Endothelial cell of hepatic sinusoid (primary cell): Measurements from ENCODE around the gene CEP250.

Source experiments
- in situ Hi-C: cut with HindIII; loops from 2 replicates; pipeline ENCODE4 v1.10.0; 2017; ENCODE audit warnings: low sequenced_read_pairs

The CEP250 gene

GRCh38 chr20:35559042-35559693 is 103.8 kb downstream of the CEP250 start:
- in situ Hi-C loops, result no loop called here

GRCh38 chr20:35560105-35560511 is 104.7 kb downstream of the CEP250 start:
- in situ Hi-C loops, result no loop called here

DNA sequence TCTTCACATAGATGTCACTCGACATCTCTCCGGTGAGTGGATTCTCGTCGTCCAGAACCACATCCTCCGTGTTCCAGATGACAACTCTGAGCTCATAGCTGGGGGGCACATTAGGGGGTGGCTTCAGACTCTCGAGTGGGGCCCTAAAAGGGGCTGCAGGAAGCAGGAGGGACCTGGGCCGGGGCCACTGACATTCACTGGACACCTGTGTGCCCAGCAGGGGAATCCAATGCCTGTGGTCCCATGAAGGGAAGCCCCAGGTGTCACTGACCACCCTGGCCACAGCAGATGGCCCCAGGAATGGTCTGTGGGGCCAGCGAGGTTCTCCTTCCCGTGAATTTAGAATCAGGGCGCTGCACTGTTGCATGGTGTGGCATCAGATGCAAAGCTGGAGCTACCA is 105.1 kb downstream of the CEP250 start:
- in situ Hi-C loops, result no loop called here

GRCh38 chr20:35561268-35561667 is 105.9 kb downstream of the CEP250 start:
- in situ Hi-C loops, result no loop called here

DNA sequence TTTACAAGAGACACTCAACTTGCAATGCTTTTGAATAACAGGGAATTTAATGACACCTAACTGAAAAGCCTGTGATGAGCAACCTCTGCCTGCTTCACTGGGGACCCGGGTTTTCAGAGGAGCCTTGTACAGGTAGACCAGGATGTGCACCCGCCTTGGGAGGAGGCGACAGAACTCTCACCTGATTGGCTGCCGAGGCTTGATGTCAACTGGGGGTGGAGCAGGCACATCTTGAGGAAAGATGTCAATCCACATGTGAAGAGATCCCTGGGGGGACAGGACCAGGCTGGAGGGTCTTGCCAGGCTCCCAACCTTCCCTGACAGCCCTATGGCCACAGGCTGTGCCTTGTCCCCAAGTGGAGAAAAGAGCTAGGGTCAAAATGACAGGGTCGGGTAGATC is 106.3 kb downstream of the CEP250 start:
- in situ Hi-C loops, result no loop called here

DNA sequence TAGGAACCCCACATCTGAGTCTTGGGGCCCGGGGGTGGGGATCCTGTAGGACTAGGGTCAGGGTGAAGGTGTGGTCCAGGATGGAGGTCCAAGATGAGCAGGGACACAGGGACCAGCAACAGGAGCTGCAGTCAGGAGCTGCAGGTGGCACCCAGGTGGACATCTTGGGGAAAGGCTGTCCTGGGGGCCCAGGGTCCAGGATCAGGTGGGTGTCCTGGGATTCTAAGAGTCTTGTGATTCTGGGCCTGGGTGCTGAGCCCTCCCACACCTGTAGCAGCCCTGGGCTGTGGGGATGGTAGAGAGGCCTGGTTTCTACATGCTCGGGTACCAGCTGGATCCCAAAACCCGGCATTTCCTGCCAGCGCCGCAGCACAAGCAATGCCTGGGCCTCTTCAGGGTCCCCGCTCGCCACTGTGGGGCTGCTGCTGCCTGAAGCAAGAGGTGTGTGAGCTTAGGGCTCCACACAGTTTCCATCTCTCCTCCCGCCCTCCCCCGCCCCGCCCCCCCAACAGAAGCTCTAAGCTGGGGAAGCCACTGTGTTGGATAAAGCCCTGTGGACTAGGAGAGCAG is 107.2 kb downstream of the CEP250 start:
- in situ Hi-C loops, result no loop called here

DNA sequence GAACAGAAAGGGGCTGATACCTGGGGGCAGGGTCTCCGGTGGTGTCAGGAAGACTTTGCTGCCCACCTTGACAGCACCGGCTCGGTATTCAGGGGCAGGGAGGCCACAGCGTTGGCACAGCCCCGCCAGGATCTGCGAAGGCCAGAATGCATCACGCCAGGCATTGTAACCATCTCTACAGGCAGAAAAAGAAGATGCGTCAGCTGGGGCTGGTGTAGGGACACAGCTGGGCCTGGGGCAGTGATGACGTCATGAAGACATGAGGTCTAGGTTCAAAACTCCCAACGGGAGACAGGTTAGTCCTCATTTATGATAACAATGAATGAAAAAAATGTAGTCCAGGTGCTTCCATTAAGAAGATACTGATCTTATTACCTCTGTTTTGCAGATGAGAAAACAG is 108.4 kb downstream of the CEP250 start:
- in situ Hi-C loops, result no loop called here

DNA sequence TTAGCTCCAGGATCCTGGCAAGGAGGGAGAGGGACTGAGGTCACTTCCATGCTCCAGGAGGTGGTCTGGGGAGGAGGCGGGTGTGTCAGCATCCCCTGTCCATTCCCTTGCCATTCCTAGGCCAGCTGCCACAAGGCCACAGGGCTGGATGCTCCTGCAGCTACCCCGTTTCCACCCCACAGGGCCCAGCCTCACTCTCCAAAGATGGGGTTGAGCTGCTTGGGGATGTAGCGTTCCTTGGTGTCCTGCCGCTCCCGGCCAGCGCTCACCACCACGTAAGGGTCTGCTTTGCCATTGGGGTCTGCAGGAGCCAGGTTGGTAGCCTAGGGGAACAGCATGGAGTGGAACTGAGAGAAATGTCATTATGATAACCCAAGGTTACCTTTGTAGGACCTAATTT is 109.5 kb downstream of the CEP250 start:
- in situ Hi-C loops, result no loop called here

DNA sequence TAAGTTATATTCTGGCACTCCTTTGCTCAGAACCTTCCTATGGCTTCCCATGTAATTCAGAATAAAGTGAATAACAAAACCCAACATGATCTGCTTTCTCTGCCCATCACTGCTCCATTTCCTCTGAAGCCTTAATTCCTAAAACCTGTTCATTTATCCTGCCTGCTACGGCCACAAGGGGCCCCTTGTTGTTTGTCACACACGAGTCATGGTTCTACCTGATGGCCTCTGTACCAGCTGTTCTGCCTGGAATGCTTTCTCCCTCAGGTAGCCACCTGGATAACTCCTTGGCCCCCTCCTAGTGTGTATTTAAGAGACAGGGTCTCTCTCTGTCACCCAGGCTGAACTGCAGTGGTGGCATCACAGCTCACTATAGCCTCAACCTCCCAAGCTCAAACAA is 113.2 kb downstream of the CEP250 start:
- in situ Hi-C loops, result no loop called here
